ENCODE data around the gene EXOSC3.
"Not testable (repeated sequence)": the region's sequence is repeated elsewhere in the genome, so short reads cannot be mapped to it uniquely, and the experiment has no call there.

Gene EXOSC3

DNA sequence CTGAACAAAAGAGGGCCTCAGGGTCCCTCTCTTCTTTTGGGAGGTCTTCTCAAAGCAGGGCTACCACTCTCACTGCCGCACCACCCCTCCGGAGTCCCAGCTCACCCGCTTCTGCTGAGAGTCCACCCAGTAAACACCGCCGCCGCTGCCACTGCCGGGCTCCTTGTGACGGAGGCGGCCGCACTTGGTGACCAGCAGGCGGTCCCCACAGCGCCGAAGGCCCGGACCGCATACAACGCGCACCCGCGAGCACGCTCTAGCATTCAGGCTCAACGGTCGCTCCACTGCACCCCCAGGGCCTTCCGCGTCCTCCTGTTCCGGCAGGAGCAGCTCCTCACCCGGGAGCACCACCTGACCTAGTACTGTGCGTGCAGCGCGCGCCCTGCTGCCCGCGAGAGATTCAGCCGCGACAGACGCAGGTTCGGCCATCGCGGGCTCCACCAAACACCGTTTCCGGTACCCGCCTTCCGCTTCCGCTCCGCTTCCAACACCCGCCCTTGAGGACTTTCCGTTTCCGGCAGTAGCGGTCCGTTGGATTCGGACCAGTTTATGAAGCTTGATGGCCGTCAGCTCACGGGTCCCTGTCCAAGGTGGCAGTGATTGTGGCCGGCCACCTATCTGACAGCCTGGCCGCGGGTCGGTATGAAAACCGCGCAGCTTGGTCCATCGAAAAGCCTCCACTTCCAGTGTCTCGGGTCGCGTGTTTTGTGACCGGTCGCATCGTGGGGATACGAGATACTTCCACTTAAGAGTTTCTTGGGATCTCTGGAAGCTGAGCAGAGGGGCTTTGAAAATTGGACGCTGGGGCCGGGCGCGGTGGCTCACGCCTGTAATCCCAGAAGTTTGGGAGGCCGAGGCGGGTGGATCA lies at the start of gene EXOSC3:
Gene EXOSC3, minus strand, starts transcription at position 449 of the 868 bp plus-strand sequence. Its CDS starts 20 bp downstream, at position 429.
- DNase-seq = peak; percentile 69

DNA sequence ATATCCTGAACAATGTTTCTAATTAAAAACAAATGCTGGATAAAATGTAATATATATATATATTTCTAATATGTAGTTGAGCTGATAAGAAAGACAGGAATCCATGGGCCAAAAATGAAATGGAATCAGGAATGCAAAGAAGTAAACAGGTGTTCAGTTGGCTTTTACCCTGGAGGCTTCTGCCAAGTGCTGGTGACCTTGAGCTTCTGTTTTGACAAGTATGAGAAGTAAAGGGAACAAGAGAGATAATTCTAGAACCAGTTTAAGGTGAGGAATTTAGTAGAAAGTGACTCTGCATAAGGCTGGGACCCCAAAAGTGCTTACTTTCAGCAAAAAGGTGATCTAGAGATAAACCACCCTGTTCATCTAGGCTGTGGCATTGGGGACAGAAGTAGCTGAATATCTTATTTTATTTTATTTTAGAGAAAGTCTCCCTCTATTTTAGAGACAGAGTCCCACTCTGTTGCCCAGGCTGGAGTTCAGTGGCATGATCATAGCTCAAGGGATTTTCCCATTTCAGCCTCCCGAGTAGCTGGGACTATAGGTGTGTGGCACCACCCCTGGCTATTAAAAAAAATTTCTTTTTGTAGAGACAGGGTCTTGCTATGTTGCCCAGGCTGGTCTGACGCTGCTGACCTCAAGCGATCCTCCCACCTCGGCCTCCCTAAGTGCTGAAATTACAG lies 42.8 kb upstream of the EXOSC3 start:
- DNase-seq = no peak

DNA sequence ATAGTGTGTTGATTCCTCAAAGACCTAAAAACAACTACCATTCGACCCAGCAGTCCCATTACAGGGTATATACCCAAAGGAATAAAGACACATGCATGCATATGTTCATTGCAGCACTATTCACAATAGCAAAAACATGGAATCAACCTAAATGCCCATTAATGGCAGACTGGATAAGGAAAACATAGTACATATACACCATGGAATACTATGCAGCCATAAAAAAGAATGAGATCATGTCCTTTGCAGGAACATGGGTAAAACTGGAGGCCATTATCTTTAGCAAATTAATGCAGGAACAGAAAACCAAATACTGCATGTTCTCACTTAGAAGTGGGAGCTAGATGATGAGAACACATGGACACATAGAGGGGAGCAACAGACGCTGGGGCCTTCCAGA lies 40.3 kb upstream of the EXOSC3 start:
- DNase-seq = not testable (repeated sequence)

DNA sequence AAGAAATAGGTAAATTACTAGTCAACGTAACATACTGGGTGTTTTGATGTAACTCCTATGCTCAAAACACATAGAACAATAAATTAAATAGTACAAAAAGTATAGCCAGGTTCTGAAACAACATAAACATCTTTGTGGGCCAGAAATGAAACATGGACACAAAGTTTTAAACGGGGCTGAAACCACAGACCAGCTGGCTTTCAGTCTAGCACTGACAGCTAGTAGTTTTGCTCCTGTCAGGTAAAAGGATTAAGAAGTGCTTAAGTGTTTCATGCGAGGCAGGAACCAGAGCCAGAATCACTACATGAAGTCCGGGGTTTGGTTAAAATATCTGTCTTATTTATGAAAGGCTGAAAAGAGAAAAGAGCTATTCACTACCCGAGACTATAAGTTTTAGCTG lies 35.3 kb upstream of the EXOSC3 start:
- DNase-seq = no peak

DNA sequence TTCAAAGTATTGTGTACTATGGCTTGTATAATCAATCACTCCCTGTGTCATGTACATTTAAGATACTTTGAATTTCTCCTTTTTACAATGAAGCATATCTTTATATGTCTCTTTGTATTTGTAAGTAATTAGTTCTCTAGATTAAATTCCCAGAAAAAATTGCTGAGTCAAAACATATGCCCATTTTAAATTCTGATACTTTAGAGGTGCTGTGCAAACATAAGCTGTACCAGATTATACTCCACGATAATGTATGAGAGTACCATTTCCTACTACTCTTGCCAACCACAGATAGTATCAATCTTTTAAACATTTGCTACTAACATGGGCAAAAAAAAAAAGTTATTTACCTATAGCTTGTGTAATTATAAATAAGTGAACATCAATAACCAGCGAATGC lies 34.0 kb upstream of the EXOSC3 start:
- DNase-seq = no peak

DNA sequence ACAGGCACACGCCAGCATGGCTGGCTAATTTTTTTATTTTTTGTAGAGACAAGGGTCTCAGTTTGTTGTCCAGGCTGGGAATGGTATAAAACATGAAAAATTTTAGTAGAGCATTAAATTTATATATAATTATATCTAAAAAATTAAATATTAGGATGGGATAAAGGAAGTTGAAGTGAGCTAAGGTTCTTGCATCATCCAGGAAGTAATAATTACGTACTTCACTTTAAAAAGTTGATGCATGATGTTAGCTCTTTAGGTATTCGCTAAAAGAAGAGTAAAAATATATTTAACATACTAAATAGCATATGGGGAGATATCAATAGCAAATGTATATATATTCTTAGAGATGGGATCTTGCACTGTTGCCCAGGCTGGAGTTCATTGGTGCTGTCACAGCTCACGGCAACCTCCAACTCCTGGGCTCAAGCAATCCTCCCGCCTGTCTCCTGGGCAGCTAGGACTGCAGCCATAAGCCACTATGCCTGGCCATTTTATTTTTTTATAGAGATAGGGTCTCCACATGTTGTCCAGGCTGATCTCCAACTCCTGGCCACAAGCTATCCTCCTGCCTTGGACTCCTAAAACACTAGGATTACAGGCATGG lies 28.0 kb upstream of the EXOSC3 start:
- DNase-seq = no peak

DNA sequence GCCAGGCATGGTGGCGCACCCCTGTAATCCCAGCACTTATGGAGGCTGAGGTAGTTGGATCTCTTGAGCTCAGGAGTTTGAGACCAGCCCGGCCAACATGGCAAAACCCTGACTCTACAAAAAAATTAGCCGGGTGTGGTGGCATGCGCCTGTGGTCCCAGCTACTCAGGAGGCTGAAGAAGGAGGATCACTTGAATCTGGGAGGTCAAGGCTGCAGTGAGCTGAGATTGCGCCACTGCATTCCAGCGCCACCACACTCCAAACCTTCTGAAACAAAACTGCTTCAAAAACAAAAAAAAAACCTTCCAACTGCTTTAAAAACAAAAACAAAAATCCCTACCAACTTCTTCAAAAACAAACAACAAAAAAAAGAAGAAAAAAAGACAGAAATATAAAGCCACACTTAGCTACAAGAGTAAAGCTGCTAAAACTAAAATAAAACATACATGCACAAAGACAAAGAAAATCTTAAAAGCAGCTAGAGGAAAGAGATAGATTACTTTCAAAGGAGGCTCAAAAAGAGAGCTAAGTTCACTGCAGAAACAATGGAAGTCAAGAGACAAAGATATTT lies 27.1 kb upstream of the EXOSC3 start:
- DNase-seq = no peak

DNA sequence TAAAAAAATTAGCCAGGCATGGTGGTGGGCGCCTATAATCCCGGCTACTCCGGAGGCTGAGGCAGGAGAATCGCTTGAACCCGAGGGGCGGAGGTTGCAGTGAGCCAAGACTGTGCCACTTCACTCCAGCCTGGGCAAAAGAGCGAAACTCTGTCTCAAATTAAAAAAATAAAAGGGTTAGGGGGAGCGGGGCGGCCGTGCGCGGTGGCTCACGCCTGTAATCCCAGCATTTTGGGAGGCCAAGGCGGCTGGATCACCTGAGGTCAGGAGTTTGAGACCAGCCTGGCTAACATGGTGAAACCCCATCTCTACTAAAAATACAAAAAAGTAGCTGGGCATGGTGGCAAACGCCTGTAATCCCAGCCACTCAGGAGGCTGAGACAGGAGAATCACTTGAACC lies 24.8 kb upstream of the EXOSC3 start:
- DNase-seq = not testable (repeated sequence)

DNA sequence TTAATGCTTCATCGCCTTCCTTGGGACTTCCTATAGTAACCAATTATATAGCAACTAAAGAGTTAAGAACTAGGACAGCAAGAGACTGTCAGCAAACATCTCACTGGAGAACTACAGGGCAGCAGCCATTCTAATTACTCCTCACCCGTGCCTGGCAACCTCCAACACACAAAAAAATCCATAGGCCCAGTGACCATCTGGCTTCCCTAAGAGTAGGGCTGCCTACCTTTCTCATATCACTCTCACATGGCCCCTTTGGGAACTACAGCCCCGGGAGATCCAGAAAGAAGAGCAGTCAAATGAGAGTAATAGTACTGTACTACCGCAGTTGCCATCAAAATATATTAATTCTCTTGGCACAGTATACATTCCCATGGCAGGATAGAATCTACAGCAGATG lies 21.4 kb upstream of the EXOSC3 start:
- no peak for DNase-seq

DNA sequence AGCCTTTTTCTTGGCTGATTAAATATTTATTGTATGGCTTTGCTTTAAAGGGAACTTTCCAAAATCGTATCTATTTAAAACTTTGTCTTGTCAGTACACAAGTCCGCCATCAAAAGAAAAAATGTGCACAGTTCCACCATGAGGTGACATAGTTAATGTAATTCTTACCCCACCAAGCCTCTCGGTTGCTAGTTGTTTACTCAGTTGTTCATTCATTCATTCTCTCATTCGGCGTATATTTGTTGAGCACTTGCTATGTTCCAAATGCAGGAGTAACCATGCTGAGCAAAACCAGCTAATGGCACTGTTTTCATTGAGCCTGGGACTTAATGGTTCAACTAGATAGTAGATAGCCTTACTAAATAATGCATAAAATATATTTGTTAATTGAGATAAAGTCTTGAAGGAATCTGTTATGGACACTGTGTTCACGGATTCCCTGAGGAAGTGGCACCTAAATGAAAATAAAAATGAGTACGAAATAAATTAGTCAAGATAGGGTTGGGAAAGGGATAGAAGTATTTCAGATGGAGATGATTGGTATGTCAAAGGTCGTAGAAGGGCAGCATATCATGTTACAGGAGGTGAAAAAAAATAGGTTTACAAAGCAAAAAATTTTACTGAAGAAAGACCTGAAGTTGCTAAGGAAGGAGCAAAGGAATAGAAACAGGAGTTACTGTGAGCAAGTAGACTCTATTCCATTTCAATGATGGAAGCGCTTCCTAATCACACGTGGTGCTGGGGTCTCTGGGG lies 17.3 kb upstream of the EXOSC3 start:
- no peak for DNase-seq

DNA sequence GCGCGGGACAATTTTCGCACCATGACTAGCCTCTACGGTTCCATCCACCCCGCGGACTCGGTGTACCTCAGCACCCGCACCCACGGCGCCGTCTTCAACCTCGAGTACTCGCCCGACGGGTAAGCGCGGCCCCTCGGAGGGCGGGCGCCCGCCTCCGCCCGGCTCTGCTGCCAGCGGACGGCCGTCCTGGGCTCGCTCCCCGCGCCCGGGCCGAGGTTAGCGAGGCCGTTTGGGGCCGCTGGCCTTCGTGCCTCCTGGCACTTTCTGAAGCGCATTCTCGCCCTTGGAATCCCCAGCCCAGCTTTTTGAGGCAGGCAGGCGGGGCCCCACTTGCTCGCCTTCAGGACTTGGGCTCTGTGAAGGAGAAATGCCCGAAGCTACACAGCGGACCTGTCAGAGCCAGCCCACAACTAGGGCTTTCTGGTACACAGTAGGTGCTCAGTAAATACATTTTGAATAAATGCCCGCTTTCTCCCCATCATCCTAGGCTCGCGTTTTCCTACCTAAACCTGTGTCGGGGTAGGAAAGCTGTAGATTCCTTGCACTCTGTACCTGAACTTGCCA lies 16.5 kb upstream of the EXOSC3 start:
- DNase-seq = no peak

DNA sequence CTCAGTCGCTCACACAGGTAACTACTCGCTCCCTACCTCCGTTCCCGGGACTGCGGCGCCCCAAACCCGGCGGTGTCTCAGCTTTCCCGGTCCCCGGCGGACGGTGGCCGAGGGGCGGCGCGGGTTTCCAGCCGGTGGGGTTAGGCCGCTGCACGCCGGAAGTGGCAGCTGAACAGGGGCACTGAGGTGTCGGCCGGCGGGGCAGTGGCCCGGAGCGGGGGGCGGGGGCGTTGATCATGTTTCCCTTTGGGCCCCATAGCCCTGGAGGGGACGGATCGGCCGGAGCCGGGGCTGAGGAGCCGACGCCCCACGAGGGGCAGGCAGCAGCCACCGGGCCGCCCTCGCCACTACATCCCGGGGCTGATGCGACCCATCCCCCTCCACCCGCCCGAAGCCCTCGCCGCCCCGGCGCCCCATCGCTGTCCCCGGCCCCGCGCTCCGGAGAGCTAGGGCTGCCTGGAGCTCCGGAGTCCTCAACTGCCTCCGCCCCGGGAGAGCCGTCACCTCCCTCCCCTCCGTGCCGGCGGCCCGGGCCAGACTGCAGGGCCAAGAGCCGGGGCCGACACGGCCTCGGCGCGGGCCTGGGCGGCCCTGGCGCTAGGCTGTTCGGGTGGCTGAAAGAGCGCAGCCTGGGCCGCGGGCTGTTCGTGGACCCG lies 15.9 kb upstream of the EXOSC3 start, which contains the start of gene DCAF10:
Gene DCAF10, plus strand, starts transcription at position 167 of the 656 bp plus-strand sequence. Its CDS starts 70 bp downstream, at position 237.
- peak; percentile 34 for DNase-seq

DNA sequence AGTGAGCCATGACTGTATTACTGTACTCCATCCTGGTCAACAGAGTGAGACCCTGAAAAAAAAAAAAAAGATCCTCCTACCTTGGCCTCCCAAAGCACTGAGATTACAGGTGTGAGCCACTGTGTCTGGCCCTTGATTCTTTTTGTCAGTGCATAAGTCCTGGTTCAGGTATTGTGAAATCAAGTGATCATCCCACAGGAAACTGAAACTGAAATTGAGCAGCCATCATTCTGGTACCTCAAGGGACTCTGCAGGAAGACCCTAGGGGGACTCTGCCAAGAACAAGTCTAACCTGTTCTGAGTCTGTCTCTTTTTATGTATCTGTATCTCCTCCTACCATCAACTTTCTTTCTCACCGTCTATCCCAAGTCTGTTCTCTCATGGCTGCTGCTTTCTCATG lies 13.8 kb upstream of the EXOSC3 start:
- no peak for DNase-seq

DNA sequence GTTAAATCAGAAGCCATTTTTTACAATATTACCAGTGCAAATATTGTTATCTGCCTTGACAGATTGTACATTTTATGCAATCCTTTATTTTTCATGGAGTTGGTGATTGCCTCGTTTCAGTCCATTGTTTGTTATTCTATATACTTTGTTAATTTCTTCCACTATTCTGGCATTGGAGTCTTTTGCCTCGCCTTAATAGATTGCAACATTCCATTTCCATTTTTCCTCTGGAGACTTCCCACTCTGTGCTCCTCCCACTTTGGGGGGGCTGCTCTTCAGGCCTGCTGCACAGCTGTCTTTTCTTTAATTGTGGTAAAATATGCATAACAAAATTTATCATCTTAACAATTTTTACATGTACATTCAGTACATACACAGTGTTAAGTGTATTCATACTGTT lies 11.4 kb upstream of the EXOSC3 start:
- no peak for DNase-seq

DNA sequence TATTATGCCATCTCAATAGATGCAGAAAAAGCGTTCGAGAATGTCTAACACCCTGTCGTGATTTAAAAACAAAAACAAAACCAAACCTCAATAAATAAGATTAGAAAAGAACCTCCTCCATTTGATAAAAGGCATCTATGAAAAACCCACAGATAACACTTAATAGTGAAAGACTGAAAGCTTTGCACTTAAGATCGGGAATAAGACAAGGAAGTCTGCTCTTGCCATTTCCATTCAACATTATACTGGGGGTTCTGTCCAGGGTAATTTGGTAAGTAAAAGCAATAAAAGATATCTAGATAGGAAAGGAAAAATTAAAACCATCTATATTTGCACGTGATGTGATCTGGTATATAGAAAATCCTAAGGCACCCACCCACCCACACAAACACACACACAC lies 7.3 kb upstream of the EXOSC3 start:
- DNase-seq = no peak

DNA sequence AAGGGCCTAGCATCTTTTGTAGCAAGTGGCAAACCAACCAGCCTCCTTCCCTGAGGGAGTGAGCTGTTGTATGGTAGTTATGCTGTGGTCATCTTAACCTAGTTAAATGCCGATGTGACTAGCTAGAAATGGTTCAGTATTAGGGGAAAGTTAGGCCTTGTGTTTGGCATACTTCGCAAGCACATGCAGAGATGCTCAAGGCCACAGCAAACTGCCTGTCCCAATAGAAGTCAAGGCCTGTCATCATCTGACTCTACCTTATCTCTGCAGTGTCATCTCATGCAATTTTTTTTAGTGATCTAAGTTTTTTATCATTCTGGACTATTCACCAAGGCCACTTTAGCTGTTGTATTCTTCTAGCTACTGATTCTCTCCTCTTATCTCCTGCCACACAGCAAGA lies 5.2 kb upstream of the EXOSC3 start:
- no peak for DNase-seq

DNA sequence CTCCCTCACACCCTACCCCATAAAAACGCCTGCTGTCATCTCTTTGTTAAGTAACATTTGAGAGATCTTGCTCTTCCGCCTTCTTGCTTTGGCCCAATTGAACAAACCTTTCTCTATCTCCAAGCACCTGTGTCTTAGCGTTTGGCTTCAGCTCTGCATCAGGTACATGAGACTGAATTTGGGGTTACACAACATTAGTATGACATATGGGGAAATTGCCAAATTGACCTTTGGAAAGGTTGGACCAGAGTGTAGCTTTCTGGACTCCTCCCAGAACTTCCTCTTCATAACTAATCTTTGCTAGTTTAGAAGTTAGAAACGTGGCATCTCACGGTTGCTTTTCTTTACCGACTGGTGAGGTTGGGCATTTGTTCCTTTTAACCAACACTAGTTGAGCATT lies 3.5 kb upstream of the EXOSC3 start:
- no peak for DNase-seq

DNA sequence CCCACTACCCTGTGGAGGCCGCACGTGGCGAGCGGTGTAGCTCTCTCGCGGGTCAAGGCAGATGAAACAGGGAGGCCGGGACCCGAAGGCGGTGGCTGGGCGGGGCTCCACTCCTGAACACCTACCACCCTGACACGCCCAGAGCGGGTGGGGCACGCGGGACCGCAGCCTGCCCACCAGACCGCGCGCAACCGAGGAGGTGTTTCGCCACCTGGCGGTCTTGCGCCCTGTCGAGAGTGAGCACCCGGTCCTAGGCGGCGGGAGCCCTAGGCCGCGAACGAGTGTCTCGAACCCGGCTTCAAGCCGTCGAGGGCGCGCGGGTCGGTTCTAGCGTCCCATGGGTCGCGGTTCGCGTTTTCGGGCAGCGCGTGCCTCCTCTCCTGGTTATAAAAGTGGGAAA lies 2.2 kb upstream of the EXOSC3 start:
- no peak for DNase-seq

DNA sequence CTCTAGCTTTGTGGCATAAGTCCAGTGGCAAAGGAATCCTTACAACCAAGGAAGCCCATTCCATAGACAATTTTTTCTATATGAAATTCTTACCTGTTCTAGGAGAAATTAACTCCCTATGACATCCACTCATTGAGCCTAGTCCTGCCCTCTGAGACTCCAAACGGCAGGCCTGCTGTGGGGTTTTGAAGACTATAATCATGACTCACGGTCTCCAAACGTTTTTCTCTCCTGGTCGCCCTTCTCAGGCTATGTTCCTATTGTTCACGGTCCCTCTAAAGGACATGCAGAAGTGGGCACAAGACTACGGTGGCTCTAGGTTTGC lies 611 bp downstream of the EXOSC3 start:
- no peak for DNase-seq

DNA sequence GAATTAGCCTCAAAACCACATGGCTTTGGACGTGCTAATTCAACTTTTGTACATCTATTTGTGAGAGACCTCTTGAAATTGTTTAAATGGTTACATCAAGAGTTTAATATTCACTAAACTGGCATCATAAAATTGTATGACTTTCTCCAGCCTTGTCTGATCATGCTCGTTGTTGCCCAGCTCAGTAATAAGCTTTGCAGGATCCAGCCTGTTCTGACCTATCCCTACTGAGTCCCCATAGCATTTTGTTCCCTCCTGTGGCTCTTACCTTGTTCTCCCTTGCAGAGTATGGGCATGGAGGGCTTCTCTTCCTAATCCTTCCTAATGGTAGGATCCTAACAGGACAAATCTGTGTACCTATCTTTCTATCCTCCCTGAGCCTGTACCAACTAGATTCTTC lies 6.3 kb downstream of the EXOSC3 start:
- no peak for DNase-seq

DNA sequence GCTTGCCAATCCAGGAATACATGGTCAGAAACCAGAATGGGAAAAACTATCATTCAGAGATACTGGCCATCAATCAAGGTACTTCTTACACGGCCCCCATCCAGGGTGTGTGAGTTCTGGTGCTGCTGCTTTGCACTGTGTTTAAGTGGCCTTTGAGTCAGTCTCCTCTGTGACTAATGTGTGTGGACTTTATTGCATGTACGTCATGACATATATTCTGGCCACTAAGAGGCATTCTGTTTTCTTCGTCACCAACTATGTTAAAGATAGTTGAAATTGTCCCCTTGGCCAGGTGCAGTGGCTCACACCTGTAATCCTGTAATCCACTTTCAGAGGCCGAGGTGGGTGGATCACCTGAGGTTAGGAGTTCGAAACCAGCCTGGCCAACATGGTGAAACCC lies 8.5 kb downstream of the EXOSC3 start:
- no peak for DNase-seq
